SK-N-SH treated with all-trans-retinoic acid at 6 μM for 48 hours (cell line): ENCODE data around the gene CDKN3.
"Not testable (repeated sequence)": the region's sequence is repeated elsewhere in the genome, so short reads cannot be mapped to it uniquely, and the experiment has no call there.

Experiments used
- ATAC-seq: fragments of 200-7000 bp; cut with Tn5 transposase; 3 replicates; pipeline ENCODE4 v1.9.1; 2020; ENCODE audit warnings: mild to moderate bottlenecking, moderate library complexity
- BACH2 ChIP-seq: fragments of 250-450 bp; sonication (Bioruptor Pico); IDR thresholded peaks from 2 replicates; pipeline ENCODE4 v1.9.0; 2021; ENCODE audit warnings: mild to moderate bottlenecking, borderline replicate concordance
- CREB5 ChIP-seq: fragments of 250-450 bp; sonication (Bioruptor Pico); IDR thresholded peaks from 2 replicates; pipeline ENCODE4 v1.5.1; 2020; ENCODE audit warnings: low read depth, mild to moderate bottlenecking, moderate library complexity
- CSDC2 ChIP-seq: fragments of 250-450 bp; sonication (Bioruptor Pico); IDR thresholded peaks from 2 replicates; pipeline ENCODE4 v1.5.0; 2020; ENCODE audit warnings: mild to moderate bottlenecking, moderate library complexity
- ESRRG ChIP-seq: fragments of 250-450 bp; sonication (Bioruptor Pico); IDR thresholded peaks from 2 replicates; pipeline ENCODE4 v1.6.1; 2021; ENCODE audit warnings: mild to moderate bottlenecking
- GLIS3 ChIP-seq: fragments of 250-450 bp; sonication (Bioruptor Pico); IDR thresholded peaks from 2 replicates; pipeline ENCODE4 v1.5.0; 2020; ENCODE audit warnings: mild to moderate bottlenecking, moderate library complexity
- ISL1 ChIP-seq: fragments of 250-450 bp; sonication (Bioruptor Pico); IDR thresholded peaks from 2 replicates; pipeline ENCODE4 v2.1.2; 2022; ENCODE audit warnings: mild to moderate bottlenecking, moderate library complexity
- OSR1 ChIP-seq: fragments of 250-450 bp; sonication (Bioruptor Pico); IDR thresholded peaks from 2 replicates; pipeline ENCODE4 v1.8.0; 2022; ENCODE audit warnings: moderate library complexity, mild to moderate bottlenecking, inconsistent platforms
- PATZ1 ChIP-seq: fragments of 250-450 bp; sonication (Bioruptor Pico); IDR thresholded peaks from 2 replicates; pipeline ENCODE4 v1.8.0; 2020; ENCODE audit warnings: mild to moderate bottlenecking, moderate library complexity, borderline replicate concordance
- POU6F1 ChIP-seq: fragments of 250-450 bp; sonication (Bioruptor Pico); IDR thresholded peaks from 2 replicates; pipeline ENCODE4 v1.8.0; 2021; ENCODE audit warnings: low read depth, mild to moderate bottlenecking, moderate library complexity, borderline replicate concordance
- PPARA ChIP-seq: fragments of 250-450 bp; sonication (Bioruptor Pico); IDR thresholded peaks from 2 replicates; pipeline ENCODE4 v1.5.0; 2020; ENCODE audit warnings: mild to moderate bottlenecking, borderline replicate concordance
- SNAI2 ChIP-seq: fragments of 250-450 bp; sonication (Bioruptor Pico); IDR thresholded peaks from 2 replicates; pipeline ENCODE4 v1.5.0; 2020; ENCODE audit warnings: mild to moderate bottlenecking, moderate library complexity
- TOX ChIP-seq: fragments of 250-450 bp; sonication (Bioruptor Pico); IDR thresholded peaks from 2 replicates; pipeline ENCODE4 v1.8.0; 2021; ENCODE audit warnings: mild to moderate bottlenecking, moderate library complexity, borderline replicate concordance
- ZC3H10 ChIP-seq: fragments of 250-450 bp; sonication (Bioruptor Pico); IDR thresholded peaks from 2 replicates; pipeline ENCODE4 v1.5.1; 2021; ENCODE audit warnings: mild to moderate bottlenecking, moderate library complexity
- ZFP3 ChIP-seq: fragments of 250-450 bp; sonication (Bioruptor Pico); IDR thresholded peaks from 2 replicates; pipeline ENCODE4 v1.5.0; 2020; ENCODE audit warnings: mild to moderate bottlenecking, moderate library complexity
- ZFP30 ChIP-seq: fragments of 450-650 bp; formaldehyde crosslinking; IDR thresholded peaks from 2 replicates; pipeline ENCODE4 v1.5.0; 2022; ENCODE audit warnings: mild to moderate bottlenecking, moderate library complexity
- ZNF565 ChIP-seq: fragments of 450-650 bp; formaldehyde crosslinking; conservative IDR thresholded peaks from 2 replicates; pipeline ENCODE4 v1.5.0; 2020; ENCODE audit warnings: low read depth, mild to moderate bottlenecking, moderate library complexity
- ZNF70 ChIP-seq: fragments of 450-650 bp; formaldehyde crosslinking; IDR thresholded peaks from 2 replicates; pipeline ENCODE4 v1.5.0; 2020; ENCODE audit warnings: mild to moderate bottlenecking, moderate library complexity
- ZNF8 ChIP-seq: fragments of 450-650 bp; formaldehyde crosslinking; IDR thresholded peaks from 2 replicates; pipeline ENCODE4 v1.5.0; 2020; ENCODE audit warnings: mild to moderate bottlenecking, moderate library complexity
- TF ChIP-seq, protein P1 (sequence below): fragments of 250-450 bp; sonication (Bioruptor Pico); IDR thresholded peaks from 2 replicates; pipeline ENCODE4 v1.5.0; 2020; ENCODE audit warnings: mild to moderate bottlenecking, moderate library complexity
- TF ChIP-seq, protein P2 (sequence below): fragments of 250-450 bp; sonication (Bioruptor Pico); IDR thresholded peaks from 2 replicates; pipeline ENCODE4 v1.5.1; 2021; ENCODE audit warnings: mild to moderate bottlenecking, moderate library complexity

The CDKN3 gene

GRCh38 chr14:54399560-54399959 is 2.8 kb downstream of the CDKN3 start:
- TF ChIP-seq PATZ1 (CRISPR knock-in tag) (no peak), ZFP30 (CRISPR knock-in tag) (no peak), SNAI2 (no peak)

GRCh38 chr14:54403401-54404005 is 6.7 kb downstream of the CDKN3 start:
- not testable (repeated sequence) for ATAC-seq

More at GRCh38 chr14:54399560-54399959, 2.8 kb downstream of the CDKN3 start:
- ATAC-seq = no peak

DNA sequence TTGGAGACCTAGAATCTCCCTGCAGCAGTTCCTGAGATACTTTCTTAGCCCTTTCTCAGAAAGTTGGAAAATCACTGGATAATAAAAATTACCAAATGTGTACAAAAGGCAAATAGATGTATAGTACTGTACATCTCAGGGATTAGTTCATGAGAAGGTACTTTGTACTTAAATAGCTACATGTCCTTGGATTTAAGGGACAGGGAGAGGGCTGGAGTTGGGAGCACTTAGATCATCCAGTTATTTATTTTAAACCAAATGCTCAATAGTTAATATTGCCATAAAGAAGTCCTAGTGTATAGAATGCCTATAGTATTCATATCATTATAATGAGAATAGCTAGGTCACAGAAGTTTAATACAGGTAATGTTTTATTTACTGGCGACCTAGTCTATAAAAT is 13.4 kb downstream of the CDKN3 start:
- TF ChIP-seq CREB5 (CRISPR knock-in tag) (no peak), ZFP3 (CRISPR knock-in tag) (no peak), PATZ1 (CRISPR knock-in tag) (no peak), ZC3H10 (no peak), POU6F1 (CRISPR knock-in tag) (no peak), OSR1 (no peak), PPARA (CRISPR knock-in tag) (no peak), ZNF565 (no peak), CSDC2 (CRISPR knock-in tag) (no peak), ZNF70 (CRISPR knock-in tag) (no peak), GLIS3 (CRISPR knock-in tag) (no peak), ZFP30 (CRISPR knock-in tag) (no peak), ISL1 (CRISPR knock-in tag) (no peak), BACH2 (no peak), SNAI2 (no peak)
- TF ChIP-seq, protein P1, sequence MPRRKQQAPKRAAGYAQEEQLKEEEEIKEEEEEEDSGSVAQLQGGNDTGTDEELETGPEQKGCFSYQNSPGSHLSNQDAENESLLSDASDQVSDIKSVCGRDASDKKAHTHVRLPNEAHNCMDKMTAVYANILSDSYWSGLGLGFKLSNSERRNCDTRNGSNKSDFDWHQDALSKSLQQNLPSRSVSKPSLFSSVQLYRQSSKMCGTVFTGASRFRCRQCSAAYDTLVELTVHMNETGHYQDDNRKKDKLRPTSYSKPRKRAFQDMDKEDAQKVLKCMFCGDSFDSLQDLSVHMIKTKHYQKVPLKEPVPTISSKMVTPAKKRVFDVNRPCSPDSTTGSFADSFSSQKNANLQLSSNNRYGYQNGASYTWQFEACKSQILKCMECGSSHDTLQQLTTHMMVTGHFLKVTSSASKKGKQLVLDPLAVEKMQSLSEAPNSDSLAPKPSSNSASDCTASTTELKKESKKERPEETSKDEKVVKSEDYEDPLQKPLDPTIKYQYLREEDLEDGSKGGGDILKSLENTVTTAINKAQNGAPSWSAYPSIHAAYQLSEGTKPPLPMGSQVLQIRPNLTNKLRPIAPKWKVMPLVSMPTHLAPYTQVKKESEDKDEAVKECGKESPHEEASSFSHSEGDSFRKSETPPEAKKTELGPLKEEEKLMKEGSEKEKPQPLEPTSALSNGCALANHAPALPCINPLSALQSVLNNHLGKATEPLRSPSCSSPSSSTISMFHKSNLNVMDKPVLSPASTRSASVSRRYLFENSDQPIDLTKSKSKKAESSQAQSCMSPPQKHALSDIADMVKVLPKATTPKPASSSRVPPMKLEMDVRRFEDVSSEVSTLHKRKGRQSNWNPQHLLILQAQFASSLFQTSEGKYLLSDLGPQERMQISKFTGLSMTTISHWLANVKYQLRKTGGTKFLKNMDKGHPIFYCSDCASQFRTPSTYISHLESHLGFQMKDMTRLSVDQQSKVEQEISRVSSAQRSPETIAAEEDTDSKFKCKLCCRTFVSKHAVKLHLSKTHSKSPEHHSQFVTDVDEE (CRISPR knock-in tag) = no peak
- no peak for ATAC-seq

GRCh38 chr14:54411371-54411770 is 14.6 kb downstream of the CDKN3 start:
- ATAC-seq = no peak
- TF ChIP-seq TOX (CRISPR knock-in tag) = no peak
- TF ChIP-seq CSDC2 (CRISPR knock-in tag) = no peak
- TF ChIP-seq PPARA (CRISPR knock-in tag) = no peak
- TF ChIP-seq OSR1 = no peak
- TF ChIP-seq ZFP3 (CRISPR knock-in tag) = no peak
- TF ChIP-seq ZC3H10 = no peak
- TF ChIP-seq ESRRG = no peak
- TF ChIP-seq GLIS3 (CRISPR knock-in tag) = no peak
- TF ChIP-seq, protein P2, sequence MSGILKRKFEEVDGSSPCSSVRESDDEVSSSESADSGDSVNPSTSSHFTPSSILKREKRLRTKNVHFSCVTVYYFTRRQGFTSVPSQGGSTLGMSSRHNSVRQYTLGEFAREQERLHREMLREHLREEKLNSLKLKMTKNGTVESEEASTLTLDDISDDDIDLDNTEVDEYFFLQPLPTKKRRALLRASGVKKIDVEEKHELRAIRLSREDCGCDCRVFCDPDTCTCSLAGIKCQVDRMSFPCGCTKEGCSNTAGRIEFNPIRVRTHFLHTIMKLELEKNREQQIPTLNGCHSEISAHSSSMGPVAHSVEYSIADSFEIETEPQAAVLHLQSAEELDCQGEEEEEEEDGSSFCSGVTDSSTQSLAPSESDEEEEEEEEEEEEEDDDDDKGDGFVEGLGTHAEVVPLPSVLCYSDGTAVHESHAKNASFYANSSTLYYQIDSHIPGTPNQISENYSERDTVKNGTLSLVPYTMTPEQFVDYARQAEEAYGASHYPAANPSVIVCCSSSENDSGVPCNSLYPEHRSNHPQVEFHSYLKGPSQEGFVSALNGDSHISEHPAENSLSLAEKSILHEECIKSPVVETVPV (CRISPR knock-in tag) = no peak
- TF ChIP-seq, protein P1 (CRISPR knock-in tag) = no peak
- TF ChIP-seq POU6F1 (CRISPR knock-in tag) = no peak
- TF ChIP-seq ZNF70 (CRISPR knock-in tag) = no peak
- no peak for TF ChIP-seq ZNF8 (CRISPR knock-in tag)
